GM18867 (cell line): ENCODE data around the gene GRAP.

Source experiments
- ATAC-seq: cut with Tn5 transposase; IDR thresholded peaks from one replicate; pipeline ENCODE4 v1.9.1; 2021; ENCODE audit warnings: mild to moderate bottlenecking, moderate library complexity; ENCODE audit not compliant: unreplicated experiment

GRAP gene

DNA sequence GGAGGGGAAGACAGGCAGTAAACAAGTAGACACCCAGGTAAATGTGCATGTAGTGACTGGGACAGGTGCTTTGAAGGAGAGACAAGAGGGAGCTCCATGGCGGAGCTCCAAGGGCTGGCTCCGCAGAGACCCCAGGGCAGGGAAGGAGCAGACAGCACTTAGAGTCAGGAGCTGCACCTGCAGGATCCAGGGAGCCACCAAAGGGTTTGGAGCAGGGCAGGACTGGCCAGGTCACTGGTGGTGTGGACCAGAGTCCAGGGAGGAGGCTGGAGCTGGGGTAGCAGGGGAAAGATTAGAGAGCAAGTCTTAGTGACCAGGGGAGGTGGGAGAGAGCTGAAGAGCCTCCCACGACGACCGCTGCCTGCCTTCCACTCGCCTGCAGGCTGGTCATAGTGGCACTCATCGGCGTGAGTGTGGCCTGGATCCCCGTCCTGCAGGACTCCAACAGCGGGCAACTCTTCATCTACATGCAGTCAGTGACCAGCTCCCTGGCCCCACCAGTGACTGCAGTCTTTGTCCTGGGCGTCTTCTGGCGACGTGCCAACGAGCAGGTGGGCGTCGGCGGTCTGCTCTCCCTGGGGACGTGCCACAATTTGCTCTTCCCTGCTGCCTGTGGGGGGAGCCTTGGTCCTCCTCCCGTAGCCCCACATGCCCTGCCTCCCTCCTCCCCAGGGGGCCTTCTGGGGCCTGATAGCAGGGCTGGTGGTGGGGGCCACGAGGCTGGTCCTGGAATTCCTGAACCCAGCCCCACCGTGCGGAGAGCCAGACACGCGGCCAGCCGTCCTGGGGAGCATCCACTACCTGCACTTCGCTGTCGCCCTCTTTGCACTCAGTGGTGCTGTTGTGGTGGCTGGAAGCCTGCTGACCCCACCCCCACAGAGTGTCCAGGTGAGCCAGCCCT is 27.5 kb downstream of the GRAP start:
- no peak for ATAC-seq

DNA sequence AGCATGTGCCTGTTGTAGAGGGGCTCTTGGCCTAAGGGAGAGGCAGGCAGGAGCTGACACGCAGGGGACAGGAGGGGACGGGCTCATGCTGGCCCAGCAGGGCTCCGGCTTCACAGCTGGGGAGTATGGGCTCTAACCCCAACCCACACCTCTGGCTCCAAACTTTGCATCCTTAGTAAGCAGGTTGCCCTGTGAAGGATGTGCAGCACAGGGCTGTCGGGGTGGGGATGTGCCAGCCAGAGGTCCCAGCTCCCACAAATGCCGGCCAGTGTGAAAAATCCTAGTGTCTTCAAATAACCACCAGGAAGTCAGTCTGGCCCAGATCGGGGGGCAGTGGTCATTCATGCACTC is 28.2 kb downstream of the GRAP start:
- no peak for ATAC-seq

DNA sequence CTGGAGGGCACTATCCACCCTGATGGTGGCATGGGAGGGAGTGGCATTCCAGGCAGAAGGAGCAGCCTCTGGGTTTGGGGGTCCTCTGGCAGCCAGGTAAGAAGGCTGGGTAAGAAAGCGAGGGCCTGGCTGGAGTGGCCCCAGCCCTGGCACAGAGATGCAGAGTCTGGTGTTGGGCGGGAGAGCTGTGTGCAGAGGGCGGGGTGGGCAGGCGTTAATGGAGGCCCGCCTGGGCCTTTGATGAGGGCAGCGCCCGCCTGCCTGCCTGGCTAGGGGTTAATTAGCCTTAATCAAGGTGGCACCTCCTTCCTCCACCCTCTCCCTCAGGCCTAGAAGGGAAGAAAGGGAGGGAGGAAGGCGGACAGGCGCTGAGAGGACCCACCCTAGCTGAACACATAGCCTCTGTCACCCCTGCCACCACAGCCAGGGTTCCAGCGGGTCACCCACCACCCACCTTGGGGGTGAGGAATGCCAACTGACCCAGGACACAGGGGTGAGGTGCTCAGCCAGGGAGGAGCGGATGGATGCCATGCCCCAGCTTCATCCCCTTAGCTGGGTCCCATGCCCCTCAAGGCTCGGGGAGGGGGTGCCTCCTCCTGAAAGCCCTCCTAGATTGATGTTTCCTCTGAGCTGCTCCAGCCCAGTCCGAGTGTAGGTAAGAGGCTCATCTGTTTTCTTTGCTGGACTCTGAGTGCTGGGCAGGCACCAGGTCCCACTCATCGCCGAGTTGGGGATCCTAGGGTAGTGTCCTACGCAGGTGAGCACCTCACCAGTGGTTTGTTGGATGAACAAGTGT is 28.8 kb downstream of the GRAP start:
- ATAC-seq, result no peak

DNA sequence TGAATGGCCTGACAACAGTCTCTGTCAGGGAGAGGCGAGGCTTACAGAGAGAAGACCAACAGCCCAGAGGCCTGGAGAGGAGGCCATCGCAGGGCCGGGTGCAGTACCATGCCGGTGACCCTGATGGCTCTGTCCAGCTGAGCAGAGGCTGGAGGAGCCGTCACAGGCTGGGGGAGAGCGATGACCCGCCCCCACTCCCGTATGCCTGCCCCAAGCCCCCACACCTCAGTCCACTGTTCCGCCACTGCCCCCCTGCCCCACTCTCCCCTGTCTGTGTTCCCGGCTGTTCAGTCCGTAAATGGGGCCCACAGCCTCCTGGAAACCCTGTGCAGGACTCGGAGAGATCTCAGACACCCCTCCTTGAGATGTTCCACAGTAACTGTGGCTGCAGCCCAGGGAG is 29.4 kb downstream of the GRAP start:
- no peak for ATAC-seq

DNA sequence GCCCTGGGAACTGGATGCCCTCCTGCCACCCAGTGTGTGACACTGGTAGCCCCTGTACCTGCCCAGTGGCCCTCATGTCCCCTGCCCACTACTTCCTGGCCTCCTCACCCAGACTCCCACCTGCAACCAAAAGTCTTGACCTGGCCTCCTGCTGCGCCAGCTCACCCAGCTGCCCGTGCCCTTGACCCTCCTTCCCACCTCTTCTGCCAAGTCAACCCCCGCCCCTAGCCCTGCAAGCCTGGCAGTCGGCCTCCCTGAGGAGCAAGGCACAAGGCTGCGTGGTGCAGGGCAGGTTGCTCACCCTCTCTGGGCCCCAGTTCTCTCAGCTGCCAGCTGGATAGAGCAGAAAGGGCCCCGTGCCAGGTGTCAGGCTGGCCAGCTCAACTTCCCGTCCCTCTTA is 29.9 kb downstream of the GRAP start:
- no peak for ATAC-seq

DNA sequence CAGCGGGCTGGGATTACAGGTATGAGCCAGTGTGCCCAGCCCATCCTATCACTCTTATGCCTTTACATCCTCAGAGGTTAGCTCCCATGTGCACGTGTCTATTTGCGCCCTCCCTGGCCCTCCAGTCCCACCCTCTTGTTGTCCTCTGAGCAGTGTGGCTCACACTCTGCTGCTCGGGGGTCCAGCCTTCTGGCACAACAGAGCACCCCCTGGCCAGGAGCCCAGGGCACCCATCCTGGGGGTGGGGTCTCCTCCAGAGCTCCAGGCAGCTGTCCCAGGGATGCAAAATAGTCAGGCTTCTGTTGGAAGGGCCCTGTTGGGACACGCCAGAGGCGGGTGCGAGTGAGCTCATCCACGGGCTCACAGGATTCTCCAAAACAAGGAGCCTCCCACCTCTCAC is 30.5 kb downstream of the GRAP start:
- no peak for ATAC-seq

DNA sequence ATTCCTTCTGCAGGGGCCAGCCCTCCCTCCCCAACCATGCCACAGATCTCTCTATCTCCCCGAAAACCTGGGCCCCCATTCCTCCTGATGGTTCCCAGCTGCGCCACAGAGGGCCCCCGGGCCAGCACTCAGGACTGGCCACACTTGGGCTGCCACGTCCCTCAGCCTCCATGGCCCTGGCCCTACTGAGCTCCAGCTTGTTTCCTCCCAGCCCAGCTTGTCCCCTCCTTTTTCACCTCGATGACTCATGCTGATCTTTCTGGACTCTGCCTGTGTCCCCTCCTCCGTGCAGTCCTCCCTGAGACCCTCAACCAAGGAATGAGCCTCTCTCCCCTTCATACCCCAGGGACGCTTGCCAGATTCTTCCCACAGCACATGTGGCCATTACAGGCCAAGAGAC is 31.3 kb downstream of the GRAP start:
- no peak for ATAC-seq

DNA sequence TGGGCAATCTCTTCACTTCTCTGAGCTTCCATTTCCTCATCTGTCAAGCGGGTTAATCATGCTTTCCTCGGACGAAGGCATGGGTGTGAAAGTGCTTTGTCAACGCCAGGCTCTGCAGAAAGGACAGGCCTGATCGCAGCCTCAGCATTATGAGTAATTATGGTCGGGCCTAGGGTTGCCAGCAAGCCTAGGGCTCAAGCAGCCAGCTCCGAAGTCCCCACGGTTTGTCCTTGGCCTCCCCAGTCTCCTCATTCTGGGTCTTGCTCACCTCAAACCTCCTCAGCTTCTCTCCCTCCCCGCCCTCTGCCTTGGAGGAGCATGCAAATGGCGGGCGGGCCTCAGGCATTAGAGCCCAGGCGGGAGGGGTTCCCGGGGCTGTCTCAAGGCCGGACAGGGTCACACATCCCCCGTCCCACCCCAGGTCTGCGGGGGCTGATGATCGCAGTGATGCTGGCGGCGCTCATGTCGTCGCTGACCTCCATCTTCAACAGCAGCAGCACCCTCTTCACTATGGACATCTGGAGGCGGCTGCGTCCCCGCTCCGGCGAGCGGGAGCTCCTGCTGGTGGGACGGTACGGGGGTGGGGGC is 32.0 kb downstream of the GRAP start:
- no peak for ATAC-seq

DNA sequence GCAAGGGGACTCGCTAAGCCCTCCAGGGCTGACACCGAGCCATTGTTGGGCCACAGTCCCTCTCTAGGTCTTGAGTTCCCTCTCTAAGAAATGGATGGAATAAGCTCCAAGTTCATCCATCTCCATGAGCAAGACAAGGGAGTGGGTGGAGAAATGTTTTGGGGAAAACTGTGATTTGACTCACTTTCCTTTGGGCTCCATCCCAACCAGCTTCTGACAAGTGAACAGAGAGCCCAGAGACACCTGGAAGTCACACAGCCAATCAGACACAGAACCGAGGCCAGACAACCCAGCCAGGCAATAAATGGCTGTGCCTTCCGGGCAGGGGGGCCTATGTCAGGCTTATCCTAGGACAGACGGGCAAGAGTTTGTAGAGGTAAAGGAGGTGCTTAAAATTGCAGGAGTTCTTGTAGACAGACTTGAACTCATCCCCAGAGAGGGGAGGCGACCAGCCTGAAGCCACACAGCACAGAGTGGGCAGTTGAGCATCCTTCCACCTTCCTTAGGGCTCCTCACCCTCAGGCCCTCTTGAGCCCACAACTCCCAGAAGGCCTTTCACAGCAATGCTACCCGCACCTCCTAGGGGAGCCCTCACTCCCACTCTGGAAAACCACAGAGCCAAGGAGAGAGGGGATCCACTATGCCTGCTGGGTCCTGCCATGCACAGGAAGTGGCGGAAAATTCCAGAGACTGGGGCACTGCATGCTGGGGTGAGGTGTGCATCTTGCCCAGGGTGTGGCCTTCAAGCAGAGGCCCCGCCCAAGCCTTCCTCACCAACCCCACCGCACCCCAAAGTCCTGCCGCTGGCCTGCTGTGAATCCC is 32.7 kb downstream of the GRAP start:
- no peak for ATAC-seq

DNA sequence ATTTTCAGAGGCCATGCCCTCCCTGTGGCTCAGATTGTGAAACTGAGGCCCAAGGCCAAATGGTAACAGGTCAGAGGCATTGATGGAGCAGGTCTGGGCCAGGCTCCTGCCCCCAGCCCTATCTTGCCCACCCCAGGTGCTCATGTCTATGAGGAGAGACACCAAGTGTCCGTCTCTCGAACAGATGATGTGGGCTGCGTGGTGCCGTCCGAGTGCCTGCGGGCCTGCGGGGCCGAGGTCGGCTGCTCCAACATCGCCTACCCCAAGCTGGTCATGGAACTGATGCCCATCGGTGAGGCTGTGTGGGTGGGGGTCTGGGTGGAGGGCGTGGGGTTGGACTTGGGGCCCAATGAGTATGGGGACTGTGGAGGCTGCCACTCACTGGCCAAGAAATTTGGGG is 33.5 kb downstream of the GRAP start:
- ATAC-seq, result no peak

DNA sequence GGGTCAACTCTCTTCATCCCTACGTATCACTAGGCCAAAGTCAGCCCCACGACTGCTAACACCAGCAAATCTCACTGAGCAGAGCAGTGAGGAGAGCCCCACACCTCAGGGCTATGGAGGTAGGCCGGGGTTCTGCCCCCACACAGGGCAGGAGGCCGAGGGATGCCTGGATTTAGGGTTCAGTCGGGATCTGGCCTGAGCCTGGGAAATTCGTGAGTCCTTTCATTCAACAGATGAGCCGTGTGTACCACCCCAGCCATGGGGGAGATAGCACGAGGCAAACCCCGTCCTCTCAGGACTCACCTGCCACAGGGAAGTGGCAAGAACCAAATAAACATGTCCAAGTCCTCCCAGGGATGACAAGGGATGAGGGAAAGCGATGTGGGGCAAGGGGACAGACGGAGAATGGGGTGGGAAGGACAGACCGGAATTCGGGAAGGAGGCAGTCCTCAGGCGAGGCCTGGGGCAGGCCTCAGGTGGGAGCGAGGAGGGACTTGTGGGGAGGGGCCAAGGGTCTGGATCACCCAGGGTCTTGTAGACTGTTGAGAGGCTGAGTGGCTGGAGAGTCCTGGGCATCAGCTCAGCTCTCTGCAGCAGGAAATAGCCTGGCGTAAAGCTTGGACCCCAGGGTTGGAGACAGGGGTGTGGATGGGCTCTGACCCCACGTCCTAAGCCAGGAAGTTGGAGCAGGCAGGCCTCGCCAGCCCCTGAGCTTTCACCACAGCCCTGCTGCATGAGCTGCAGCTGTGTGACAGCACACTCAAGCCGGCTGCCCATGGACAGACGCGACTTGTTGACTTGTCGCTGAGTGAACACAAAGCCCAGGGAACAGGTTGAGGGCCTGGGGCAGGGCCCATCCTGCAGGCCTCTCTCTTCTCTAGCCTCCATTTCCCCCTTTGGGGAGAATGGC is 34.3 kb downstream of the GRAP start:
- ATAC-seq, result no peak

DNA sequence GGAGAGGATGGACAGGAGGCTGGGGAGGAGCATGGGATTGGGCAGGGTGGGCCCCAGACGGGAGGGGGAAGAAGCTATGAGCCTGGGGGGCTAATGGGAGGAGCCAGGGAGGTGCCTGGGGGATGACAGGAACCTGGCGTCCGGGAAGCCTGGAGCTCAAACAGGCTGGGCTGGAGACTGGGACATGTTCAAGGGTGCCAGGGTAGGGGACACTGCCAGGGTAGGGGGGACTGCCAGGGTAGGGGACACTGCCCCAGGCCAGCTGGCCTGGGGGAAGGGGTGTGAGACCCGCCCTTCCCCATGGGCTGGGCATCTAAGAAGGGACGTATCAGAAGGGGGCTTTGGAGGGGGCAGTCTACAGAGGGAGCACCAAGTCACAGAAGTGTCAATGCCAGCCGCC is 35.2 kb downstream of the GRAP start:
- ATAC-seq, result no peak

DNA sequence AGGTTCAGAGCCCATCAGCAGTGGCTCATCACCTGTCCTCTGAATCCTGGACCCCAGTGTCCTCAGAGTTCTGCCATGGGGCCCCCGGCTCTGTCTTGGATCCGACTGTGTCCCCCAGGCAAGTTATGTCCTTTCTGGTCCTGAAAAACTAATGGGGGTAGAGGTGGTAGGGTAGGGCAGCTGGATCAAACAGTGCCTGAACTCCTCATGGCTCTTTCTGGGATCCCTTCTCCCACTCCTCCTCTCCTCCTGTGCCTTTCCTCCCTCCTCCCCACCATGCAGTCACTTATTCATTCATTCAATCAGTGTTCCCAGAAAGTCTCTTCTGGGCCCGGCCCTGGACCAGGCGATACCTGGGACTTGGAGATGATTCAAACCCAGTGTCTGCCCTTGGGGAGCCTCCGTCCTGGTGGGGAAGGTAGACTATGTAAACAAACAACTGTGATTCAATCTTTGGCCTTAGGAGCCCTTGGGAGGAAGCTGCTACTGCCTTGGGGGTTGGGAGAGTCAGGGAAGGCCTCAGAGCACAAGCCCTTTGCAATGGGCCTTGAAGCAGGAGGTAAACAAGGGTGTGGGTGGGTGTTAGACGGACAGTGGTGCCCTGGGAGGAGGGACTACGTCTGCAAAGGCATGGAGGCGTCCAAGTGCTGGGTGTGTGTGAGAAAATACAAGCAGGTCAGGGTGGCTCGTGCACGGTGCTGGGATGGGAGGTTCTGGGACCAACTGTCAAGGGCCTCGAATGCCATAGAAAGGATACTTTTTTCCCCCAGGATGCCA is 35.8 kb downstream of the GRAP start:
- ATAC-seq, result no peak

DNA sequence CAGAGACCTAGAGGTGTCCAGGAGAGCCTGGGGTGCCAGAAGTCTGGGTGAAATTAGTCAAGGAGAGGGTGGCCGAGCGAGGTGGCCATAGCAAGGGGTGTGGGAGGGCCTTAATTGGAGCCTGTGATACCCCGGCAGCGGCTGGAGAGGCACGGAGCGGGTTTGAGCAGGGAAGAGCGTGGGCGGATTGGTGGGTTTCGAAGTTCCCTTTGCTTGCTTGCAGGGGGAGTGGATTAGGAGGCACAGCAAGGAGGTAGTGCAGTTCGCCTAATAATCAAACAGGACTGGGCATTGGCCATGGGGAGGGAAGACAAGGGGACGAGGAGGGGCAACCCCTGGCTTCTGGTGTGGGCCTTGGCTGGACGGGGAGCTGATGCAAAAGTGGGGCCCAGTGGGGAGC is 36.8 kb downstream of the GRAP start:
- no peak for ATAC-seq

DNA sequence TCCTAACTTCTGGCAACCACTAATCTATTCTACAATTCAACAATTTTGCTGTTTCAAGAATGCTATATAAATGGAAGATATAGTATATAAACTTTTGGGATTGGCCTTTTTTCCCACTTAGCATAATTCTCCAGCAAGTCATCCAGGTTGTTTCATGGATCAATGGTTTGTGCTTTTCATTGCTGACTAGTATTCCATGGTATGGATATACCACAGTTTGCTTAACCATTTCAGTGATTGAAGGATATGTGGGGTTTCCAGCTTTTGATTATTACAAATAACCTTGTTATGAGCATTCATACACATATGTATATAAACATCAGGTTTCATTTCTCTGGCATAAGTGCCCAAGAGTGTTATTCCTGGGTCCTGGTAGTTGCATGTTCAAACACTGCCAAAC is 40.1 kb downstream of the GRAP start:
- ATAC-seq, result no peak

DNA sequence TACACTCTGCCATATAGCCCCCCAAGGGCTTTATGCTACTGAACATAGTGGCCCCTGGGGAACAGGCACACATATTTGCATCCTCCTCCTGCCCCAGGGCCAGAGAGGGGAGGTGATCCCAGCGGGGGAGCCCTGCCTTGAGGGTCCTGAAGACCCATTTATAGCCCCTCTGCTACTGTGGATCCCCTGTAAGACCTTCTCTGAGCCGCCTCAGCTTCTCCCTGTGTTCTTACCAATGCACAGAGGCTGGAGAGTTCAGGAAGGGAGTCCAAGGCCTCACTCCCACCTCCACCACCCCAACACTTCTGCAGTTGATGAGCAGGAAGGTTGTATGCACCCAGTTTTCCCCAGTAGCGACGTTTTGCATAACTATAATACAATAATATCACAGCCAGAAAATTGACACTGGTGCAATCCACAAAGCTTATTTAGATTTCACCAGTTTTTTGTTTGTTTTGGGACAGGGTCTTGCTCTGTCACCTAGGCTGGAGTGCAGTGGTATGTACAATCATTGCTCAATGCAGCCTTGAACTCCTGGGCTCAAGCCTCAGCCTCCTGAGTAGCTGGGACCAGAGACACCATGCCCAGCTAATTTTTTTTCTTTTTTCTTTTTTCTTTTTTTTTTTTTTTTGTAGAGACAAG is 40.8 kb downstream of the GRAP start:
- ATAC-seq, result no peak

DNA sequence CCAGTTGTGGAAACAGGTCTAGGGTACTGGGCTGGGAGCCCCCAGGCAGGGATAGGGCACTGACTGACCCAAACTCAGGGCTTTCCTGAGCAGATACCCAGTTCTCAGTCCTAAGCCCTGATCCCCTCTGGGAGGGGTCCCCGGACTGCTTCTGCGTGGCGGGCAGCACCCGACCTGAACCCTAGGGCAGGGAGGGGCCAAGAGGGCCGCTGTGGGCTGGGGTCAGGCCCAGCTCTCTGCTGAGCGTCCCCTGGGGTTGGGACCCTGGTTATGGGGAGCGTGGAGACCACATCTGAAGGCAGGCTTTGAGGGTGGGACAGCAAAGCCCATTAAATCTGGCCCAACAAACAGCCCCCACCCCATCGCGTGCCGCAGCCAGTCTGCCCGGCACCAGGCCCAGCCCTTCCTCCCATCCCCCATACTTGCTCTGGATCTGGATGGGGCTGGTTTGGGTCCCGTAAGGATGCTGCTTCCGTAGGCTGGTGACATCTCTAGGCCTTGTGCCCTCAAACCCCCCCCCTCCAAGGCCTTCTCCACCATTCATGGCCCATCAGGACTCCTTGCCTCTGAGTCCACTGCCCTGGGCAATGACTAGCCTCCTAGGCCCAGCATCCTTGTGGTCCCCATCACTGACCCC is 41.5 kb downstream of the GRAP start:
- no peak for ATAC-seq

DNA sequence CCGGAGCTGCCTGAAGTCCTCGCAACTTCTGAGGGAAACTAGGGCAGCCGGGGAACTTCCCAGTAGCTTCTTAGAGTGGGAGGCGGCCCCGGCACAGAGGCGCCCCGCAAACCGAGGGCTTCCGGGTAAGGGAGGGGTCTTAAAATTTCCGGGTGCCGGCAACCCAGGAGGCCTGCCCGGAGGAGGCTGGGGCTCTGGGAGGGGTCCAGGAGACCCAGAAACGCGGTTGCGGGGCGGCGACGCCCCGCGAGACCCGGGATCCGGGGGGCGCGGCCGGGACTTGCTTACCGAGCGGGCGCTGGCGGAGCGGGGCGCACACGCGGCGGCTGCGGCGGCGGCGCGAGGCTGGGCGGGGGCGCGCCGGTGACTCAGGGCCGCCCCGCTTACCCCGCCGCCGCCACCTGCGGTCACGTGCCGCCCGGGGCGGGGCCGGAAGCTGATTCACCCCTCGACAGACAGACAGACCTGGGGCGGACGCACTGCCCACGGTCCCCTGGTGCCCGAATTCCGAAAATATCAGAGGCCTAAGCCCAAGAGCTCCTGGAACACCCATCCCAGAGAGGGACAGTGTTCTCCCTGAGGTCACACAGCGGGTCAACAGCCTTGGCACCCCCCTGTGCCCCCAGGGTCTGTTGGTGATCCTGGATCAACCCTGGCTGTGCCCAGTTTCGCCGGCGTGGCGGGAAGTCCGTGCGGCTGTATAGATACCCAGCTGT is 42.2 kb downstream of the GRAP start, which contains the start of gene FAM83G:
TSS of gene FAM83G (minus strand) at position 344 of the 716 bp plus-strand sequence. CDS start 723 bp downstream, outside the sequence.
- peak; percentile 71 for ATAC-seq
